Calu3 (cell line): ENCODE data around the gene TSSC4. TPM values are rescaled to one million over a fixed set of nuclear protein-coding genes. Genes with fewer than 3 reads are reported as not detected.

Source experiments
- BruUV-seq: library from RNA; stranded (reverse); fragments of 400-500 nt; replicated peaks from 2 replicates; lab custom pipeline; 2021; lab: Mats Ljungman, UMichigan
- CTCF ChIA-PET: fragments of 300-600 bp; sonication (Branson Sonifier 250); formaldehyde crosslinking; loops from one replicate; lab custom pipeline; 2022; ENCODE audit warnings: antibody characterized with exemption; lab: Charles Lee
- DNase-seq: peaks from one replicate; pipeline ENCODE4 v3.0.0; 2022
- H3K27ac Mint-ChIP-seq: one replicate; pipeline ENCODE4 v1.8.0; 2022; ENCODE audit warnings: mixed read lengths; ENCODE audit not compliant: unreplicated experiment
- H3K27me3 Mint-ChIP-seq: one replicate; pipeline ENCODE4 v1.8.0; 2022; ENCODE audit warnings: mixed read lengths; ENCODE audit not compliant: unreplicated experiment
- H3K36me3 Mint-ChIP-seq: one replicate; pipeline ENCODE4 v1.8.0; 2022; ENCODE audit warnings: mild to moderate bottlenecking, moderate library complexity, mixed read lengths; ENCODE audit not compliant: insufficient read depth, unreplicated experiment
- H3K4me1 Mint-ChIP-seq: one replicate; pipeline ENCODE4 v1.8.0; 2022; ENCODE audit warnings: mild to moderate bottlenecking, low read depth, mixed read lengths; ENCODE audit not compliant: unreplicated experiment
- H3K4me3 Mint-ChIP-seq: one replicate; pipeline ENCODE4 v1.8.0; 2022; ENCODE audit warnings: mild to moderate bottlenecking, low read depth, moderate library complexity, mixed read lengths; ENCODE audit not compliant: unreplicated experiment
- H3K9me3 Mint-ChIP-seq: one replicate; pipeline ENCODE4 v1.8.0; 2022; ENCODE audit warnings: low read depth, mixed read lengths; ENCODE audit not compliant: unreplicated experiment
- CTCF ChIP-seq: fragments of 200-600 bp; IDR thresholded peaks from one replicate; pipeline ENCODE4 v1.8.0; 2022; ENCODE audit warnings: antibody characterized with exemption; ENCODE audit not compliant: unreplicated experiment
- intact Hi-C: fragments of 100-400 bp; cut with micrococcal nuclease; formaldehyde crosslinking; loops from one replicate; pipeline ENCODE4 v1.10.0; 2022; ENCODE audit not compliant: unreplicated experiment
- total RNA-seq: library from RNA; stranded (reverse); gene quantifications from 2 replicates; pipeline ENCODE4 v1.2.3, GENCODE V29; 2022

The TSSC4 gene
- total RNA-seq, 1 experiment from 2014 or later, result 49.4 TPM

- H3K4me3 Mint-ChIP-seq, result no peak overlapping the region
- no peaks in the 10 kb centered on the region for H3K4me1 Mint-ChIP-seq
- no peak for TF ChIP-seq CTCF
- no TSS peak for BruUV-seq
- no peaks in the 10 kb centered on the region for H3K9me3 Mint-ChIP-seq
- H3K36me3 Mint-ChIP-seq, result no peaks in the 10 kb centered on the region
- H3K27me3 Mint-ChIP-seq, result peaks cover 28% of the 10 kb centered on the region
- intact Hi-C loops, result loop anchor here (5.0 kb wide), 1 partner anchor 225 kb away; no protein-coding TSS in a partner anchor
- CTCF ChIA-PET, result interaction anchor here (0.5 to 0.9 kb wide), 3 partner anchors 22 to 209 kb away, joined by 3 to 7 read pairs (median 5); partner anchors contain the start of gene TSSC4
- DNase-seq, result no peak
- H3K27ac Mint-ChIP-seq, result no peak overlapping the region
Measured at GRCh38 chr11:2421996-2422395, 21.4 kb downstream of the TSSC4 start.

GRCh38 chr11:2422461-2423156, 22.1 kb downstream of the TSSC4 start:
- no peaks in the 10 kb centered on the region for H3K4me1 Mint-ChIP-seq
- no peak overlapping the region for H3K4me3 Mint-ChIP-seq
- H3K27ac Mint-ChIP-seq, result no peak overlapping the region
- no TSS peak for BruUV-seq
- H3K27me3 Mint-ChIP-seq, result peaks cover 30% of the 10 kb centered on the region
- TF ChIP-seq CTCF, result no peak
- H3K9me3 Mint-ChIP-seq, result no peaks in the 10 kb centered on the region
- DNase-seq, result no peak
- intact Hi-C loops, result loop anchor here (5.0 kb wide), 1 partner anchor 225 kb away; no protein-coding TSS in a partner anchor
- CTCF ChIA-PET, result interaction anchor here (0.5 kb wide), 1 partner anchor 22 kb away, joined by 3 read pairs; the partner anchor contains the start of gene TSSC4
- H3K36me3 Mint-ChIP-seq, result no peaks in the 10 kb centered on the region

GRCh38 chr11:2423157-2424025, 22.8 kb downstream of the TSSC4 start:
- no peaks in the 10 kb centered on the region for H3K4me1 Mint-ChIP-seq
- H3K36me3 Mint-ChIP-seq, result no peaks in the 10 kb centered on the region
- CTCF ChIA-PET, result no interaction called here
- H3K27ac Mint-ChIP-seq, result no peak overlapping the region
- no TSS peak for BruUV-seq
- no peaks in the 10 kb centered on the region for H3K9me3 Mint-ChIP-seq
- no peak for DNase-seq
- TF ChIP-seq CTCF, result no peak
- no peak overlapping the region for H3K4me3 Mint-ChIP-seq
- intact Hi-C loops, result loop anchor here (5.0 kb wide), 1 partner anchor 226 kb away; no protein-coding TSS in a partner anchor
- peaks cover 34% of the 10 kb centered on the region for H3K27me3 Mint-ChIP-seq

- H3K4me1 Mint-ChIP-seq, result no peaks in the 10 kb centered on the region
- no peak overlapping the region for H3K4me3 Mint-ChIP-seq
- intact Hi-C loops, result loop anchor here (5.0 kb wide), 1 partner anchor 228 kb away; no protein-coding TSS in a partner anchor
- BruUV-seq, result no TSS peak
- H3K9me3 Mint-ChIP-seq, result no peaks in the 10 kb centered on the region
- no peak for DNase-seq
- H3K36me3 Mint-ChIP-seq, result no peaks in the 10 kb centered on the region
- CTCF ChIA-PET, result interaction anchor here (4.3 kb wide), 1 partner anchor 107 kb away, joined by 38 read pairs; no protein-coding TSS in a partner anchor
- no peak overlapping the region for H3K27ac Mint-ChIP-seq
- H3K27me3 Mint-ChIP-seq, result peaks cover 34% of the 10 kb centered on the region
- no peak for TF ChIP-seq CTCF
Measured at GRCh38 chr11:2424811-2425495, 24.4 kb downstream of the TSSC4 start.
